SK-N-SH (cell line): ENCODE measurements around the gene CHCHD3. TPM values are rescaled to one million over a fixed set of nuclear protein-coding genes. Genes with fewer than 3 reads are reported as not detected.

ENCODE experiments used
- CTCF ChIA-PET: fragments of 300-600, 350-600 bp; formaldehyde crosslinking; extraction: SDS; loops from one replicate; lab custom pipeline; 2021; lab: Yijun Ruan, JAX
- POLR2A ChIA-PET: fragments of 350-600 bp; sonication (Branson Sonifier 250); formaldehyde crosslinking; extraction: SDS; loops from one replicate; lab custom pipeline; 2020; ENCODE audit warnings: antibody characterized with exemption, inconsistent platforms; lab: Yijun Ruan, JAX
- DNase-seq: peaks from one replicate; pipeline ENCODE4 v3.0.0; 2012
- H2AFZ ChIP-seq: fragments of 200-600 bp; sonication (generic); 2 replicates; pipeline ENCODE4 v1.8.1; 2016; ENCODE audit warnings: antibody characterized with exemption, mild to moderate bottlenecking, low read depth
- H3F3A ChIP-seq: fragments of 200-600 bp; sonication (generic); replicated peaks from 2 replicates; pipeline ENCODE3; 2016; ENCODE audit warnings: antibody characterized with exemption, mild to moderate bottlenecking; ENCODE audit not compliant: insufficient read depth
- H3K27ac ChIP-seq, 2 experiments: fragments of 200-500 bp in 1 of 2; fragments of 200-600 bp in 1 of 2; sonication (Bioruptor generic) in 1 of 2; sonication (generic), shearing (Covaris generic) in 1 of 2; 2 replicates each; pipeline versions ENCODE4 v1.5.1 to v1.6.1; 2014 to 2016; ENCODE audit warnings: low read depth in 2 of 2, inconsistent platforms in 1 of 2, low read length in 1 of 2, mild to moderate bottlenecking in 1 of 2, mixed read lengths in 1 of 2
- H3K27me3 ChIP-seq: fragments of 200-600 bp; sonication (generic), shearing (Covaris generic); 2 replicates; pipeline ENCODE4 v1.6.1; 2016; ENCODE audit warnings: mixed run types; ENCODE audit not compliant: insufficient read depth
- H3K36me3 ChIP-seq, 2 experiments: fragments of 200-500 bp in 1 of 2; fragments of 200-600 bp in 1 of 2; sonication (Bioruptor generic) in 1 of 2; sonication (generic) in 1 of 2; replicated peaks in 1 of 2; 2 replicates each; pipeline versions ENCODE3 to v1.5.1; 2014 to 2016; ENCODE audit warnings: low read length in 1 of 2, mild to moderate bottlenecking in 1 of 2; ENCODE audit not compliant: insufficient read depth in 2 of 2, control insufficient read depth in 1 of 2
- H3K4me1 ChIP-seq, 2 experiments: fragments of 200-500 bp in 1 of 2; fragments of 200-600 bp in 1 of 2; sonication (Bioruptor generic) in 1 of 2; sonication (generic), shearing (Covaris generic) in 1 of 2; 2 replicates each; pipeline versions ENCODE4 v1.5.1 to v1.6.1; 2014 to 2016; ENCODE audit warnings: low read depth in 1 of 2, low read length in 1 of 2, mixed run types in 1 of 2; ENCODE audit not compliant: insufficient read depth in 2 of 2, control insufficient read depth in 1 of 2
- H3K4me2 ChIP-seq: fragments of 200-600 bp; sonication (generic), shearing (Covaris generic); 2 replicates; pipeline ENCODE4 v1.6.1; 2017; ENCODE audit warnings: mixed run types
- H3K4me3 ChIP-seq, 2 experiments: fragments of 200-500 bp in 1 of 2; fragments of 200-600 bp in 1 of 2; sonication (Bioruptor generic) in 1 of 2; sonication (generic), shearing (Covaris generic) in 1 of 2; 2 replicates each; pipeline versions ENCODE4 v1.5.1 to v1.8.1; 2014 to 2016; ENCODE audit warnings: low read depth in 2 of 2, inconsistent platforms in 1 of 2, low read length in 1 of 2, mild to moderate bottlenecking in 1 of 2, mixed read lengths in 1 of 2, moderate library complexity in 1 of 2
- H3K79me2 ChIP-seq: fragments of 200-600 bp; sonication (generic); 2 replicates; pipeline ENCODE4 v1.8.1; 2017; ENCODE audit warnings: mild to moderate bottlenecking; ENCODE audit not compliant: insufficient read depth
- H3K9ac ChIP-seq: fragments of 200-600 bp; sonication (generic); 2 replicates; pipeline ENCODE4 v1.6.1; 2017; ENCODE audit warnings: mixed run types
- H3K9me2 ChIP-seq: fragments of 200-600 bp; sonication (generic); 2 replicates; pipeline ENCODE4 v1.6.1; 2017; ENCODE audit warnings: mixed run types
- H3K9me3 ChIP-seq: fragments of 200-600 bp; sonication (generic); 2 replicates; pipeline ENCODE4 v1.6.1; 2017; ENCODE audit warnings: mixed run types, mild to moderate bottlenecking, moderate library complexity
- H4K20me1 ChIP-seq: fragments of 200-600 bp; sonication (generic); 2 replicates; pipeline ENCODE4 v1.6.1; 2017; ENCODE audit warnings: mild to moderate bottlenecking, mixed run types; ENCODE audit not compliant: insufficient read depth
- EZH2phosphoT487 ChIP-seq: fragments of 200-600 bp; sonication (generic); IDR thresholded peaks from 2 replicates; pipeline ENCODE4 v1.6.1; 2017; ENCODE audit warnings: low read depth, mixed run types, mild to moderate bottlenecking, antibody characterized with exemption, moderate library complexity, borderline replicate concordance
- FOSL2 ChIP-seq: IDR thresholded peaks from 2 replicates; pipeline ENCODE4 v1.4.0; 2012; ENCODE audit warnings: low read depth, mild to moderate bottlenecking, moderate library complexity, borderline replicate concordance
- POLR2AphosphoS5 ChIP-seq: IDR thresholded peaks from 2 replicates; pipeline ENCODE4 v1.6.1; 2012; ENCODE audit warnings: low read depth, low read length
- WGBS: methylation state at CpG from one replicate; pipeline ENCODE4 v1.1.6; 2017; ENCODE audit warnings: low lambda C conversion rate; 5-methylcytosine and 5-hydroxymethylcytosine counted together
- polyA plus RNA-seq, 3 experiments: library from polyadenylated mRNA; depleted of rRNA; stranded (reverse); fragments of >200 nt; gene quantifications; 2 replicates each; pipeline ENCODE4 v1.2.3, GENCODE V29; 2012
- TF ChIP-seq, protein P1 (sequence below): IDR thresholded peaks from 2 replicates; pipeline ENCODE4 v1.4.0; 2012; ENCODE audit warnings: low read depth, borderline replicate concordance
- TF ChIP-seq, protein P2 (sequence below): IDR thresholded peaks from 2 replicates; pipeline ENCODE4; 2012
- TF ChIP-seq, protein P3 (sequence below): fragments of 150-350 bp; IDR thresholded peaks from 2 replicates; pipeline ENCODE4 v1.6.1; 2017; ENCODE audit warnings: antibody characterized with exemption, low read length, low read depth, borderline replicate concordance
- TF ChIP-seq, protein P4 (sequence below): IDR thresholded peaks from 2 replicates; pipeline ENCODE4 v1.4.0; 2012; ENCODE audit warnings: low read depth, borderline replicate concordance

Gene CHCHD3
- polyA plus RNA-seq, 1 of the 3 experiments (the other 2 are of a cell fraction), result 97.1 TPM

DNA sequence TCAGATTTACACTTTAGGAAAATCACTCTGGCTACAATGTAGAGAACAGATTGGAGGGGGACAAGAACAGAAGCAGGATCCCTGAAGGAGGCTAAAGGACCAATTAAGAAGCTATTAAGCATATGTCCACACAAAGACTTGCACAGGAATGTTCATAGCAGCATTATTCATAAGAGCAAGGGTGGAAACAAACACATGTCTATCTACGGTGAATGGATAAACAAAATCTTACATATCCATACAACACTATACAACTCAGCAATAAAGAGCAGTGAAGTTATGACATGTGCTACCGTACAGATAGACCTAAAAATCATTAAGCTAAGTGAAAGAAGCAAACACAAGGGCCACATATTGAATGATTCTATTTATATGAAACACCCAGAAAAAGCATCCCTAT is 10.4 kb downstream of the CHCHD3 start:
- Histone ChIP-seq H3K36me3 (peaks cover 35 to 38% of the 10 kb centered on the region in 2 experiments), H3K9me2 (no peaks in the 10 kb centered on the region), H3K27me3 (no peaks in the 10 kb centered on the region), H3F3A (no peaks in the 10 kb centered on the region)
- CTCF ChIA-PET, result interaction anchor here (1.0 to 4.9 kb wide), 2 partner anchors 12 to 20 kb away, joined by 3 to 20 read pairs; no protein-coding TSS in a partner anchor
- TF ChIP-seq, protein P1, sequence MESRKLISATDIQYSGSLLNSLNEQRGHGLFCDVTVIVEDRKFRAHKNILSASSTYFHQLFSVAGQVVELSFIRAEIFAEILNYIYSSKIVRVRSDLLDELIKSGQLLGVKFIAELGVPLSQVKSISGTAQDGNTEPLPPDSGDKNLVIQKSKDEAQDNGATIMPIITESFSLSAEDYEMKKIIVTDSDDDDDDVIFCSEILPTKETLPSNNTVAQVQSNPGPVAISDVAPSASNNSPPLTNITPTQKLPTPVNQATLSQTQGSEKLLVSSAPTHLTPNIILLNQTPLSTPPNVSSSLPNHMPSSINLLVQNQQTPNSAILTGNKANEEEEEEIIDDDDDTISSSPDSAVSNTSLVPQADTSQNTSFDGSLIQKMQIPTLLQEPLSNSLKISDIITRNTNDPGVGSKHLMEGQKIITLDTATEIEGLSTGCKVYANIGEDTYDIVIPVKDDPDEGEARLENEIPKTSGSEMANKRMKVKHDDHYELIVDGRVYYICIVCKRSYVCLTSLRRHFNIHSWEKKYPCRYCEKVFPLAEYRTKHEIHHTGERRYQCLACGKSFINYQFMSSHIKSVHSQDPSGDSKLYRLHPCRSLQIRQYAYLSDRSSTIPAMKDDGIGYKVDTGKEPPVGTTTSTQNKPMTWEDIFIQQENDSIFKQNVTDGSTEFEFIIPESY, result no peak
- TF ChIP-seq, all 33 proteins: peak for 0
- POLR2A ChIA-PET, result no interaction called here
- 98% methylated on average over 2 of the region's 2 CpGs for WGBS
- Histone ChIP-seq H3K9me3 (no peaks in the 10 kb centered on the region), H3K27ac (no peak overlapping the region), H3K4me3 (no peak overlapping the region), H3K4me2 (no peak overlapping the region), H4K20me1 (peaks cover 24% of the 10 kb centered on the region), H3K4me1 (peaks cover 0 to 2% of the 10 kb centered on the region in 2 experiments; a peak in 2 of 4 replicates), H2AFZ (no peak overlapping the region), H3K79me2 (peaks cover 72% of the 10 kb centered on the region), H3K9ac (no peak overlapping the region)
- DNase-seq, result no peak

DNA sequence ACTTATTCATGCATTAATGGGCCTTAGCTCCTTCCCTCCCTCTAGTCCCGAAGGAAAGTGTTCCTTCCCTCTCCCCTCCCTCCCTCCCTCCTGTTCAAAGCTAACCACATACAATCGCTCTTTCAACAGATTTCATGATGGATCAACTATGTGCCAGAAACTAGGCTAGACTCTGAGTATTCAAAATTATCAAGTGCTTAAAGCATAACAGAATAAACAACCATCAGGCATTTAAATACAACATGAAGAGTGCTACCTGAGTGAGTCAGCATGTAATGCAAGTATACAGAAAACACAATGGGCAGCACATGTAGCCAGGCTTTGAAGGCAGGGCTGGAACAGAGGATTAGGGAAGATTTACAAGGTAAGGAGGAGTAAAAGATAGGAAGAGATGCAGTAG is 11.3 kb downstream of the CHCHD3 start:
- H3K4me3 ChIP-seq, result no peak overlapping the region
- no peaks in the 10 kb centered on the region for H3F3A ChIP-seq
- no peaks in the 10 kb centered on the region for H3K27me3 ChIP-seq
- H3K9me3 ChIP-seq, result no peaks in the 10 kb centered on the region
- peaks cover 17% of the 10 kb centered on the region for H4K20me1 ChIP-seq
- no peak overlapping the region for H3K4me2 ChIP-seq
- no peak overlapping the region for H2AFZ ChIP-seq
- H3K9me2 ChIP-seq, result no peaks in the 10 kb centered on the region
- H3K79me2 ChIP-seq, result peaks cover 72% of the 10 kb centered on the region
- H3K36me3 ChIP-seq, result peaks cover 37 to 40% of the 10 kb centered on the region in 2 experiments
- ChIA-PET CTCF (interaction anchor here (0.6 to 4.9 kb wide), 3 partner anchors 11 to 645 kb away, joined by 3 to 20 read pairs (median 3); no protein-coding TSS in a partner anchor), POLR2A (no interaction called here)
- no peak overlapping the region for H3K27ac ChIP-seq
- DNase-seq, result no peak
- H3K4me1 ChIP-seq, result no peaks in the 10 kb centered on the region; a peak in 2 of 4 replicates
- no peak for TF ChIP-seq POLR2AphosphoS5
- TF ChIP-seq, protein P2, sequence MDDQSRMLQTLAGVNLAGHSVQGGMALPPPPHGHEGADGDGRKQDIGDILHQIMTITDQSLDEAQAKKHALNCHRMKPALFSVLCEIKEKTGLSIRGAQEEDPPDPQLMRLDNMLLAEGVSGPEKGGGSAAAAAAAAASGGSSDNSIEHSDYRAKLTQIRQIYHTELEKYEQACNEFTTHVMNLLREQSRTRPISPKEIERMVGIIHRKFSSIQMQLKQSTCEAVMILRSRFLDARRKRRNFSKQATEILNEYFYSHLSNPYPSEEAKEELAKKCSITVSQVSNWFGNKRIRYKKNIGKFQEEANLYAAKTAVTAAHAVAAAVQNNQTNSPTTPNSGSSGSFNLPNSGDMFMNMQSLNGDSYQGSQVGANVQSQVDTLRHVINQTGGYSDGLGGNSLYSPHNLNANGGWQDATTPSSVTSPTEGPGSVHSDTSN, result no peak
- TF ChIP-seq FOSL2, result no peak
- TF ChIP-seq EZH2phosphoT487, result no peak
- TF ChIP-seq, protein P3, sequence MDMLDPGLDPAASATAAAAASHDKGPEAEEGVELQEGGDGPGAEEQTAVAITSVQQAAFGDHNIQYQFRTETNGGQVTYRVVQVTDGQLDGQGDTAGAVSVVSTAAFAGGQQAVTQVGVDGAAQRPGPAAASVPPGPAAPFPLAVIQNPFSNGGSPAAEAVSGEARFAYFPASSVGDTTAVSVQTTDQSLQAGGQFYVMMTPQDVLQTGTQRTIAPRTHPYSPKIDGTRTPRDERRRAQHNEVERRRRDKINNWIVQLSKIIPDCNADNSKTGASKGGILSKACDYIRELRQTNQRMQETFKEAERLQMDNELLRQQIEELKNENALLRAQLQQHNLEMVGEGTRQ, result no peak
- TF ChIP-seq, protein P4, sequence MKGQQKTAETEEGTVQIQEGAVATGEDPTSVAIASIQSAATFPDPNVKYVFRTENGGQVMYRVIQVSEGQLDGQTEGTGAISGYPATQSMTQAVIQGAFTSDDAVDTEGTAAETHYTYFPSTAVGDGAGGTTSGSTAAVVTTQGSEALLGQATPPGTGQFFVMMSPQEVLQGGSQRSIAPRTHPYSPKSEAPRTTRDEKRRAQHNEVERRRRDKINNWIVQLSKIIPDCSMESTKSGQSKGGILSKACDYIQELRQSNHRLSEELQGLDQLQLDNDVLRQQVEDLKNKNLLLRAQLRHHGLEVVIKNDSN, result no peak
- WGBS, result 87% methylated on average over 2 of the region's 2 CpGs
- H3K9ac ChIP-seq, result no peak overlapping the region
